GM12892 (cell line): ENCODE data around the gene MTHFR.
"Not testable (repeated sequence)": the region's sequence is repeated elsewhere in the genome, so short reads cannot be mapped to it uniquely, and the experiment has no call there.

Source experiments
- DNase-seq: peaks from one replicate; pipeline ENCODE4 v3.0.0; 2011; ENCODE audit not compliant: insufficient read length
- FAIRE-seq: peaks from 2 replicates; lab custom pipeline; 2011; peaks lifted over from hg19 to GRCh38; lab: Jason Lieb, UNC
- POLR2A ChIP-seq: IDR thresholded peaks from 2 replicates; pipeline ENCODE4 v1.6.1; 2011; ENCODE audit warnings: low read depth, low read length, control low read depth
- POLR2AphosphoS5 ChIP-seq: IDR thresholded peaks from 2 replicates; pipeline ENCODE4 v1.6.1; 2011; ENCODE audit warnings: low read depth, low read length, control low read depth
- TAF1 ChIP-seq: IDR thresholded peaks from 2 replicates; pipeline ENCODE4 v1.6.1; 2011; ENCODE audit warnings: low read depth, mild to moderate bottlenecking, control low read depth, low read length, borderline replicate concordance

The MTHFR gene

DNA sequence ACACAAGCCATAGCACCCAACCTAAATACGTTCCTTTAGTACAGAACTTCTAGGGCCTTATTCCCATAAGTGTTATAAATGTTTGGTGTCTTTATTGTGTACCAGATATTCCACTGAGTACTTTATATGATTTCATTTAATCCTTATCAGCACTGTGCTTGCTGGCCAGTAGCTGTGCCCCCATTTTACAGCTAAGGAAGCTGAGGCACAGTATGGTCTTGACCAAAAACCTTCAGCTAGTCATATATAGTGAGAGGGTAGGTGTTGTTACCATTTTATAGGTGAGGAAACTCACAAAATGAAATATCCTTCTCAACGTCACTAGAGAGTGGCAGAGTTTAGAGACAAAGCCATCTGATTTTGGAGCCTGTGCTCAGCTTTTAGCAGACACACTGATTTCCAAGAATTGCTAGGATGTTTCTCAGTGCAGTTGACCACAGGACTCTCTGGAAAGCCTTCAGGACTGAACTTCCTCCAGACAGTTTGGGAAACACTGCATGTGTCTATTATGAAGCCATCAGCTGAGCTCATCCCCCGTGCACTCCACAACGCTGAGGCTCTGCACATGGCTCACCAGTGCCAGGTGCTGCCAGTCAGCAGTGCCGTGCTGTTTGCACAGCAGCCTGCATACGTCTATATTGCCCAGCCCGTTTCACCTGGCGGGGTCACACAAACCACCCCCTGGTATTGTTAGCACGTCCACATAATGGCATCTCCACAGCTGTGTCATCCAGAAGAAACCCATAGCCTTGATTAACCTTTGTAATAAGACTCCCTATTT is 26.4 kb upstream of the MTHFR start:
- no peak for TF ChIP-seq TAF1
- TF ChIP-seq POLR2A = no peak
- TF ChIP-seq POLR2AphosphoS5 = no peak
- FAIRE-seq (no peak), DNase-seq (no peak)

- FAIRE-seq = no peak
- TF ChIP-seq TAF1 (no peak), POLR2AphosphoS5 (no peak), POLR2A (no peak)
- DNase-seq = no peak
Measured at GRCh38 chr1:11828511-11828910, 22.7 kb upstream of the MTHFR start.

GRCh38 chr1:11826946-11827345 is 21.2 kb upstream of the MTHFR start:
- FAIRE-seq = no peak
- TF ChIP-seq TAF1 (no peak), POLR2A (no peak), POLR2AphosphoS5 (no peak)

DNA sequence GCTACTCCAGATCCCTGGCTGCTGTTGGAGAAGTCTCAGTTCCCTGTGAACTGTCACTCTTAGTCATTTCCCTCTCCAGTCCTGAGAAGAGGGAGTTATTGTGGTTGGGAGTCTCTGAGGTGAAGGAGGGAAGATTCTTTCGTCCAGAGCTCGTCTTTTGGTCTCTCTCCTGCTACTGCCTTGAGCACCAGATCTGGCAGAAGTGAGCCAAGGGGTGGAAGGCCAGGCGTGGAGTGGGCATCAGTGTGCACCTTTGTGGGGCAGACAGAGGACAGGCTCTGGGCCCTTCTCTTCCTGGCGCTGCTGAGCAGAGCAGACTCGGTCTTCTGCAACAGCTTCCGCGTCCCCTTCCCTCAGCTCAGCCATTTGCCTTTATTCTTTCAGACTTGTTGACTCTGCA is 19.4 kb upstream of the MTHFR start:
- DNase-seq = no peak
- TF ChIP-seq POLR2A (no peak), TAF1 (no peak), POLR2AphosphoS5 (no peak)
- no peak for FAIRE-seq

More at GRCh38 chr1:11826946-11827345, 21.2 kb upstream of the MTHFR start:
- no peak for DNase-seq

DNA sequence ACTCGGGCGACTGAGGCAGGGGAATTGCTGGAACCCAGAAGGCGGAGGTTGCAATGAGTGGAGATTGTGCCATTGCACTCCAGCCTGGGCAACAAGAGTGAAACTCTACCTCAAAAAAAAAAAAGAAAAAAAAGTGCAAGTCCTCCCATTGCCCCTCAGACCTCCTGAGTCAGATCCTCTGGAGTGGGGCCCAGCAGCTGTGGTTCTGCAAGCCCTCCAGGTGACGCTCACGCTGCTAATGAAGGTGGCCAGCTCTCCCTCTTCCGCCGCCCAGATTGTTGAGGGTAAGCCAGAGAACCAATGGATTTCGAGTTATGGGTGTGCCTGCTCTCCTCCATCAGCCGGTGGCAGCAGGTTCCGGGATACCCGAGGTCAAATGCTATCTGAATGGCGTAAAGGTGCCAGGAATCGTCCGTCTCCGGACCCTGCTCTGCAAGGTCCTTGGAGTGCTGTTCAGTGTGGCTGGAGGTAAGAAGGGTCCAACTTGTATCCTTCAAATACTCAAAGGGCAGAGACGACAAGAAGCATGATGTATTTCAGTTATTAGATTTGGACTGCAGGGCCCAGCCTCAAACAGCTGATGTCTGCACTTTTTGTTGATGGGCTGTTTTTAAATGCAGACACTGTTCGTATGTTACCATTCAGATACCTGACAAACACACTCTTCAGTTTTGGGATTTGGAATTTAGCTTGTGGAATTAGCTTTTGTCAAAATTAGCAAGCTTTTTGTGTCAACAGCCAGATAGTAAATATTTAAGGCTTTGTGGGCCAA is 17.8 kb upstream of the MTHFR start:
- no peak for FAIRE-seq
- no peak for TF ChIP-seq POLR2AphosphoS5
- TF ChIP-seq POLR2A = no peak
- TF ChIP-seq TAF1 = no peak
- no peak for DNase-seq

DNA sequence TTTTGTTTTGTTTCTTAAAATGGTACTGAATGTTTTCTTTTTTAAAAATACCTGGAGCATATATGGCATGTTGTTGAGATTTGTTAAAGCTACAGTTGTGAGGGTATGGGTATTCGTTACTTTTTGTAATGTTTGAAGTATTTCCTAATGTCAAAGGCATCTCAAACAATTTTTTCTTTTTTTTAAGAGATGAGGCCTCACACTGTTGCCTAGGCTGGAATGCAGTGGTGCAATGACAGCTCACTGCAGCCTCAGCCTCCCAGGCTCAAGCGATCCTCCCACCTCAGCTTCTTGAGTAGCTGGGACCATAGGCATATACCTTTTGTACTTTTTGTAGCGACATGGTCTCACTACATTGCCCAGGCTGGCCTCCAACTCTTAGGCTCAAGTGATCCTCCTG is 16.3 kb upstream of the MTHFR start:
- DNase-seq (no peak), FAIRE-seq (no peak)
- TF ChIP-seq TAF1 = no peak
- TF ChIP-seq POLR2AphosphoS5 = no peak
- TF ChIP-seq POLR2A = no peak

DNA sequence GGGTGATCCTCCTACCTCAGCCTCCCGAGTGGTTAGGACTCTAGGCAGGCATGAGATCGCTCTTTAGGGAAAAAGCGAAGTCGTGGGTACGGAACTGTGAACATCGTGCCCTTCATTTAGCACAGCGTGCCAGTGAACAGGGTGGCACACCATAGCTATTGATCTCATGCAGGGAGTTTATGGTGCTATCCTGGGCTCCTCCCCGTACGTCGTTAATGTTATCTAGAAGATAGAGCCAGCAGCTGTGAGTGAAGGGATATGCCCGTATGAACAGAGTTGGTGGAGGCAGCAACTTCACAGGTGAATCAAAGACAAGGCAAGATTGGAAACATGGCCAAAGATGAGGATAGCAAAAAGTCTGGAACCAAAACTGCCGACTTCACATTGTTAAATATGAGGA is 11.4 kb upstream of the MTHFR start:
- TF ChIP-seq TAF1 (no peak), POLR2AphosphoS5 (no peak), POLR2A (no peak)
- DNase-seq = no peak
- no peak for FAIRE-seq

GRCh38 chr1:11813021-11813420 is 7.3 kb upstream of the MTHFR start:
- no peak for TF ChIP-seq POLR2A
- TF ChIP-seq TAF1 = no peak
- no peak for TF ChIP-seq POLR2AphosphoS5
- no peak for FAIRE-seq
- DNase-seq = no peak

DNA sequence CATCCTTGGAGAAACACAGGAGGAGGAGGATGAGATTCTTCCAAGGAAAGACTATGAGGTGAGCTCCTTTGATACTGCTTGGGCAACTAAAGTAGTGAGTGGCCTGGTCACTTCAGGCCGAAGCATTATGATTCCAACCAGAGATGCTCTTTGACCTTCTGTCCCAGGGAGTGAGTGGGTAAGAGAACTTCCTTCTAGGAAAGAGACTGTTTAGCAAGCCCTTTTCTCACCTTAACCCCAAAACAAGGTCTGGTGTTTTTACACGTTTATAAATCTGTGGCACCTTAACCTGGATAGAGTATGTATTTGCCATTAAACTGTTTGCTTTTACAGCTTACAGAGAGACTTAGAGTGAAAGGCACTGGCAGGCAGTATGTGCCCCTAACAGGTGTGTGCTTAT is 1.4 kb upstream of the MTHFR start:
- FAIRE-seq = no peak
- TF ChIP-seq POLR2AphosphoS5 (no peak), TAF1 (no peak), POLR2A (no peak)
- no peak for DNase-seq

DNA sequence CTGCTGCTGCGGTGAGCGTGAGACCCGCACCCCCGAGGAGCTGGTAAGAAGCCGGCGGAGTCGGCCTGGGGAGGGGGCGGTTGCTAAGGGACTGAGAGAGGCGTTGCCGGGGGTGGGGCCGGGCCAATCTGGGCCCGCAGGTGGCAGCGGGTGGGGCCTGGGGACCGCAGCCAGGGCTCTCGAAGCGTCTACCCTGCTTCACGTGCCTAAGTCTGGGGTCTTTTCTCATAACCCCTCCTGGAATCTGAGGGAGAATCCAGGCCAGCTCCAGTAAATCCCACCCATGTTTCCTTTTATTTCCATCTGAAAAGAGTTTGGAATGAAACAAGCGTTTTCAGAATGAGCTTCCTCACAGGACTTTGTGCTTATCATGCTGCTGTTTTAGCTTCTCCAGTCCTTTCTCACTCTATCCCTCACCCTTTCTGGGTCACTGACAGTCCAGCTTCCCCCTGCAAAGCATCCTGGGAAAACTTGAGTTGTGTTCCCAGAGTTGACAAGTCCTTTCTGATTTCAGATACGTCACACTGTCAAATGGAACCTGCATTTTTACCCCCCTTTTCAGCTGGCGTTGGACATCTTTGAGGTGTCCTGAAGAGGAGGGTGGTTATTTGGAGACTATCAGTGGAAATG is 658 bp upstream of the MTHFR start:
- TF ChIP-seq POLR2AphosphoS5 (no peak), POLR2A (no peak), TAF1 (no peak)
- peak; percentile 78 for DNase-seq
- no peak for FAIRE-seq

DNA sequence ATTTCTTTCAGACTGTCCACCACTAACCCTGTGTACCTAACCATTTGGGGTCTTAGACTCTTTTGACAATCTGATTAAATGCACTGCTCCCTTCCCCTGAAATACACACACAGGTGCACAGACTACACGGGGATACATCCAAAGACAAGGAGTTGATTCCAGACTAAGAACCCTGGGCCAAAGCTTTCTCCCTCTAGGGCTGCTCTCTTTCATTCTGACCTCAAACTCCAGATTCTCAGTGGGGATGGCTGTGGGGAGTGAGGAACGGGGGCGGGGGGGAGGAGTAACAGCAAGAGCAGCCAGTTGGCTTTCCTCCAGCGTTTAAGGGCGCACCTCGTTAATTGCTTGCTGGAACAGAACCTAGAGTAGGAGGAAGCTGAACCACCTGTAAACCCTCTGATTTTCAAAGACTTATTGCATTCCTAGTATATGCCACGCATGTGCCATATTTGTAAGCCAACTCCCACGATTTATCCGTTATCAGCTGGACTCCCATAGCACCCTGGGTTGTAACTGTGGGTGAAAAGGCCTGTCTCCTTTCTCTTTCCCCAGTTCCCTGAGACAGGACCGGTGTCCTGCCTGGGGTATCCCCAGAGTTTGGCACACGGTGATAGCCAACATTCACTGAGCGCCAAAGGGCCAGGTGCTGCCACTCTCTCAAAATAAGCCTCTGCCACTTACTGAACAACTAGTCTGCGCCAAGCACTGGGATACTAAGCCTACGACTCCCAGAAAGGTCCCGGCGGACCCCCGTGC is 920 bp downstream of the MTHFR start:
- TF ChIP-seq TAF1 = no peak
- TF ChIP-seq POLR2A = no peak
- TF ChIP-seq POLR2AphosphoS5 = no peak
- FAIRE-seq (peak; percentile 72), DNase-seq (no peak)

GRCh38 chr1:11803924-11804665 is 1.7 kb downstream of the MTHFR start:
- FAIRE-seq, DNase-seq: not testable (repeated sequence)
